Heart left ventricle (tissue), 16 donors: ENCODE measurements around the gene CSMD2. TPM values are rescaled to one million over a fixed set of nuclear protein-coding genes. Genes with fewer than 3 reads are reported as not detected.

ENCODE experiments used
- ATAC-seq, 4 donors: fragments of 200-7000 bp; cut with Tn5 transposase; one replicate each; pipeline ENCODE4 v1.9.1; 2020 to 2022; ENCODE audit warnings: moderate library complexity in 4 of 4, mild to moderate bottlenecking in 3 of 4, moderate number of reproducible peaks in 1 of 4
- DNase-seq, 5 donors: peaks; one replicate each; pipeline ENCODE4 v3.0.0-alpha.2; 2020
- H3K27ac ChIP-seq, 12 donors: fragments of 200-600 bp; sonication (generic) in 4 of 12; one replicate each; pipeline versions ENCODE4 v1.5.0 to v1.8.0; 2016 to 2022; ENCODE audit warnings: mild to moderate bottlenecking in 2 of 12
- H3K27me3 ChIP-seq, 9 donors: fragments of 200-600 bp; sonication (generic) in 2 of 9; one replicate each; pipeline versions ENCODE4 v1.5.1 to v1.8.0; 2016 to 2022; ENCODE audit warnings: mild to moderate bottlenecking in 3 of 9
- H3K36me3 ChIP-seq, 9 donors: fragments of 200-600 bp; sonication (generic) in 2 of 9; one replicate each; pipeline versions ENCODE4 v1.5.0 to v1.8.0; 2018 to 2022; ENCODE audit warnings: mild to moderate bottlenecking in 2 of 9
- H3K4me1 ChIP-seq, 12 donors: fragments of 200-600 bp; sonication (generic) in 4 of 12; one replicate each; pipeline versions ENCODE4 v1.5.0 to v1.8.0; 2016 to 2022; ENCODE audit warnings: mild to moderate bottlenecking in 3 of 12
- H3K4me3 ChIP-seq, 12 donors: fragments of 200-600 bp; sonication (generic) in 4 of 12; one replicate each; pipeline versions ENCODE4 v1.5.0 to v1.8.0; 2017 to 2022; ENCODE audit warnings: mild to moderate bottlenecking in 9 of 12, moderate library complexity in 4 of 12
- H3K9me3 ChIP-seq, 12 donors: fragments of 200-600 bp; sonication (generic) in 4 of 12; one replicate each; pipeline versions ENCODE4 v1.5.0 to v1.8.0; 2016 to 2022; ENCODE audit warnings: mild to moderate bottlenecking in 1 of 12
- POLR2A ChIP-seq, 2 donors: fragments of 450-650 bp; IDR thresholded peaks; one replicate each; pipeline ENCODE4 v1.6.1; 2017; ENCODE audit warnings: antibody characterized with exemption in 2 of 2, mild to moderate bottlenecking in 2 of 2, moderate library complexity in 2 of 2
- WGBS, 4 donors: extraction: QIAGEN DNeasy Blood & Tissue Kit in 2 of 4; methylation state at CpG; one replicate each; pipeline versions ENCODE4 v1.1.5 to v1.1.7; 2013 to 2018; 5-methylcytosine and 5-hydroxymethylcytosine counted together
- intact Hi-C, 10 donors: fragments of 100-400 bp; cut with DNase I; formaldehyde crosslinking; loops; one replicate each; pipeline versions ENCODE4 v1.11.1 to v1.14.2; 2022
- polyA plus RNA-seq, 2 donors: library from polyadenylated mRNA; stranded (reverse); fragments of 200-250 nt; gene quantifications; one replicate each; pipeline ENCODE4 v1.2.3, GENCODE V29; 2013
- total RNA-seq, 9 donors: library from RNA; depleted of rRNA in 2 of 9; stranded (reverse); fragments of >200 nt in 2 of 9; fragmentation: NEBNext Ultra II Directional in 3 of 9; extraction: Animal tissue kit (Norgen Biotek cat#: 25700) in 3 of 9; gene quantifications; one replicate each; pipeline versions ENCODE4 v1.1.0 to v1.2.4, GENCODE V29; 2016 to 2023
- TF ChIP-seq, protein P1 (sequence below), 12 donors: fragments of 200-600 bp; sonication (generic) in 4 of 12; IDR thresholded peaks; one replicate each; pipeline versions ENCODE4 v1.5.0 to v1.8.0; 2018 to 2022; ENCODE audit warnings: antibody characterized with exemption in 12 of 12, mild to moderate bottlenecking in 5 of 12
- donor health status: ischemic (EF 13 %, LVEDD 7.1; RV severe dilation, severe dysfunction).
- donor health status: healthy with polysubstance abuse.
- donor health status: DM: no; HTN: yes; CAD: no.
- donor health status: DM: no; HTN: no; CAD: no.
- donor health status: ischemic (EF 25% LVEDD 6.9; RV normal size, moderate dysfunction).
- donor health status: ischemic (EF 25% LVEDD 5.7; RV mildly dilated, moderate dysfunction).
- donor health status: healthy.
- donor health status: DM: yes; HTN: yes; CAD: no.
- donor health status: ischemic (EF 35%, LVEDD 5.7; RV mildly dilated, moderate dysfunction).
- donor health status: nonischemic (EF 11% LVEDD 7.7; RV severe dilation, severe dysfunction).
- donor health status: DM: yes; HTN: yes; CAD: no.
- donor health status: PGD.
- donor health status: ischemic (EF 29% LVEDD 5.4; RV normal size, mild dysfunction).
- donor health status: nonischemic (EF 23%, LVEDD 6.1; RV moderate dilation, normal function).

Gene CSMD2
- total and polyA plus RNA-seq, 11 donors: 0.02 to 0.79 (median 0.22) TPM

DNA sequence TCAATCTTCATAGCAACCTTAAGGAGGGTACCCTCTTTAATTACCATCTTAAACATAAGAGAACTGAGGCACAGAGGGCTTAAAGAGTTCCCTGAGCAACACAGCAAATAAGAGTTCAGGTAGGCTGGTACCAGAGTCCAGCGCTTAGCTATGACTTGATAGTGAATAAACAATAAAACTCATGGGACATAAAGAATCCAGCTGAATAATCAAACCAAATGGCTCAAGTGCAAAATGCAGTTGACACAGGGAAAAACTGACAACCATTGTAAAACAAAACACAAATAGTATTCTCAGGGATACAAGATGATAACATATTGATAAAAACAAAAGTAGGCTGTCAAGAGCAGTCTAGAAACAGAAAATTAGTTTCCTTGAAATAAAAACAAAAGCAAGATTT, 478.0 kb downstream of the CSMD2 start:
- H3K4me3 ChIP-seq: no peak overlapping the region
- no peak overlapping the region for H3K27ac ChIP-seq
- DNase-seq (no peak), ATAC-seq (no peak)
- H3K36me3 ChIP-seq: no peaks in the 10 kb centered on the region
- TF ChIP-seq, protein P1, sequence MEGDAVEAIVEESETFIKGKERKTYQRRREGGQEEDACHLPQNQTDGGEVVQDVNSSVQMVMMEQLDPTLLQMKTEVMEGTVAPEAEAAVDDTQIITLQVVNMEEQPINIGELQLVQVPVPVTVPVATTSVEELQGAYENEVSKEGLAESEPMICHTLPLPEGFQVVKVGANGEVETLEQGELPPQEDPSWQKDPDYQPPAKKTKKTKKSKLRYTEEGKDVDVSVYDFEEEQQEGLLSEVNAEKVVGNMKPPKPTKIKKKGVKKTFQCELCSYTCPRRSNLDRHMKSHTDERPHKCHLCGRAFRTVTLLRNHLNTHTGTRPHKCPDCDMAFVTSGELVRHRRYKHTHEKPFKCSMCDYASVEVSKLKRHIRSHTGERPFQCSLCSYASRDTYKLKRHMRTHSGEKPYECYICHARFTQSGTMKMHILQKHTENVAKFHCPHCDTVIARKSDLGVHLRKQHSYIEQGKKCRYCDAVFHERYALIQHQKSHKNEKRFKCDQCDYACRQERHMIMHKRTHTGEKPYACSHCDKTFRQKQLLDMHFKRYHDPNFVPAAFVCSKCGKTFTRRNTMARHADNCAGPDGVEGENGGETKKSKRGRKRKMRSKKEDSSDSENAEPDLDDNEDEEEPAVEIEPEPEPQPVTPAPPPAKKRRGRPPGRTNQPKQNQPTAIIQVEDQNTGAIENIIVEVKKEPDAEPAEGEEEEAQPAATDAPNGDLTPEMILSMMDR (IDR thresholded peaks at IDR 0.05): no peak
- TF ChIP-seq POLR2A (IDR thresholded peaks at IDR 0.05): no peak
- 82 to 100% (median 85%) methylated on average over 1 of the region's 1 CpG for WGBS, 4 donors
- no peaks in the 10 kb centered on the region for H3K4me1 ChIP-seq
- H3K27me3 ChIP-seq: peaks cover 0 to 29% (median 4%) of the 10 kb centered on the region in 9 donors
- no peaks in the 10 kb centered on the region for H3K9me3 ChIP-seq
- intact Hi-C loops: no loop called here

DNA sequence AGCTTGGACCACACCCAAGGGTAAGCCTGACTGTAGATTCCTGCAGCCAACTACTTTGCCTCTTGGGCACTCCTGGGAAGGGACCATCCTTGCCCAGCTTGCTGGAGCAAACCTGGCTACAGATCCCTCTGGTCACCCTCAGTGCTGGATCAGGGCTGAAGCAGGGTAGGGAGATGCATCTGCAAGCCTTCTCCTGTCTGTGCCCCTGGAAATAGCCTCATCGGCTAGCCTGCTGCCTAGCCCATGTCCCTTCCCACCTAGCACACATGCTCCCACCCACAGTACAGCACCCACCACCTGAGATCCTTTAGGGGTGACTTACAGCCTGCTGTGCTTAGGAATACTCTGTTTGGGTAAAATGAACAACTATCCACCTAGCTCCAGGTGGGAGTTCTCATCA, 478.5 kb downstream of the CSMD2 start:
- DNase-seq (no peak), ATAC-seq (no peak)
- 73 to 100% (median 90%) methylated on average over 1 of the region's 1 CpG for WGBS, 4 donors
- H3K9me3 ChIP-seq: no peaks in the 10 kb centered on the region
- intact Hi-C loops: no loop called here
- no peaks in the 10 kb centered on the region for H3K36me3 ChIP-seq
- TF ChIP-seq, protein P1 (IDR thresholded peaks at IDR 0.05): no peak
- TF ChIP-seq POLR2A (IDR thresholded peaks at IDR 0.05): no peak
- H3K4me3 ChIP-seq: no peak overlapping the region
- H3K27me3 ChIP-seq: peaks cover 0 to 29% (median 5%) of the 10 kb centered on the region in 9 donors
- H3K27ac ChIP-seq: no peak overlapping the region
- H3K4me1 ChIP-seq: no peaks in the 10 kb centered on the region

DNA sequence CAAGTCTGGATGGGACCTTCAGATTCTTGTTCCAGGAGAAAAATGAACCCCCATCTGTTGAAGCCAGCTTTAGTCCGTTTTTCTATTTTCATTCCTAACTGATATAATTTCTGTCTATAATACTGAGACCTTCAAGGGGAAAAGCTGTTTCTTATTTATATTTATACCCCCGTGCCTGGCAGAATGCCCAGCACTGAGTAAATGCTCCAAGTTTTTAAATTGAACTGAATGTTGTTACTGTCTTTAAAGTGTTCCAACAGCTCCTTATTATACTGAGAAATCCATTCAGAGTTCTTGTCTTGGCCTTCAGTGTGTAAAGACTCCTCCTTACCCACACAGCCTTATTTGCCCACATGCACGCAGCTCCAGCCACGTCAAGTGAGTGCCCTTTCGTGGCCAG, 479.8 kb downstream of the CSMD2 start:
- WGBS, 4 donors: 55 to 63% (median 58%) methylated on average over 5 of the region's 5 CpGs
- Histone ChIP-seq H3K9me3 (no peaks in the 10 kb centered on the region), H3K27ac (no peak overlapping the region), H3K4me1 (no peaks in the 10 kb centered on the region), H3K36me3 (no peaks in the 10 kb centered on the region), H3K4me3 (no peak overlapping the region), H3K27me3 (peaks cover 0 to 29% (median 5%) of the 10 kb centered on the region in 9 donors)
- intact Hi-C loops: loop anchor here in 1 of 10 donors (1.0 kb wide), 1 partner anchor 8 kb away; no protein-coding TSS in a partner anchor
- no peak for DNase-seq
- no peak for ATAC-seq
- TF ChIP-seq POLR2A (IDR thresholded peaks at IDR 0.05): no peak
- TF ChIP-seq, protein P1 (IDR thresholded peaks at IDR 0.05): no peak

DNA sequence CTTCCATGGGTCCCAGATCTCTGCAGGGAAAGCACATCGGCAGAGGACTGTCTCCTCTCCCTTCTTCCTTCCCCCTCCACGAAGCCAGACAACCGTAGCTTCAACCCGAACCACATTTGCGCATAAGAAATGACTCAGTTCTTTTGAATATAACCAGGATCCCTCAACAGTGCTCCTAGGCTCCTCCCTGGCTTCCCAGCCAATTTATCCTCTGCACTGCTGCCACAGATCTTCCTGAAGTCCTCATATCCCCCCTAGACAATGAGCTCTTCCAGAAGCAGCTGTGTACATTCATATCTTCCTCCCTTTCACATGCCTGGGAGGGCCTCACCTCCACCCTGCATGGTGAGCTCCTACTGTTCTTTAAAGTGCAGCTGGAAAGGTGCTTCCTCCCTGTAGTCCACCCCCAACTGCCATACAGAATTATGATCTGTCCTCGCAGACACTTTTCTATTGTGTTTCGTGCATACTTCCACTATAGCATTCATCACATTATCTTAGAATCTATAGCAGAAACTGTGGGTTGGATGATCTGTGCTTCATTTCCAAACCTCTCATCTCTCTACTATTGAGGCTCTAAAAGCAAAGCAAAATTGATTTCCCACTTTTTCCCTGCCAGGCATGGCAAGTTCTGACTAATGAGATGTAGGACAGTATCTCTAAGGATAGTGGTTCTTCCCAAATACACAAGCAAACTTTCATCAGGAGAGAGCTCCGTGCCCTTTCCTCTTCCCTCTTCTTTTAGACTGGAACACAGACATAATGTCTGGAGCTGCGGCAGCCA, 480.4 kb downstream of the CSMD2 start:
- H3K27ac ChIP-seq: no peak overlapping the region
- no peaks in the 10 kb centered on the region for H3K9me3 ChIP-seq
- H3K27me3 ChIP-seq: peaks cover 0 to 29% (median 5%) of the 10 kb centered on the region in 9 donors
- no peak overlapping the region for H3K4me3 ChIP-seq
- no peaks in the 10 kb centered on the region for H3K36me3 ChIP-seq
- H3K4me1 ChIP-seq: no peaks in the 10 kb centered on the region
- intact Hi-C loops: loop anchor here in 1 of 10 donors (1.0 kb wide), 1 partner anchor 7 kb away; no protein-coding TSS in a partner anchor
- DNase-seq: no peak
- TF ChIP-seq, protein P1 (IDR thresholded peaks at IDR 0.05): no peak
- TF ChIP-seq POLR2A (IDR thresholded peaks at IDR 0.05): no peak
- WGBS, 4 donors: 71 to 81% (median 72%) methylated on average over 9 of the region's 9 CpGs
- ATAC-seq: no peak
